Fibroblast of skin of scalp (primary cell): ENCODE measurements around the gene ZFYVE28.
"Not testable (repeated sequence)": the region's sequence is repeated elsewhere in the genome, so short reads cannot be mapped to it uniquely, and the experiment has no call there.

Experiments
- DNase-seq: peaks from one replicate; pipeline ENCODE4 v3.0.0-alpha.2; 2013

ZFYVE28 gene

DNA sequence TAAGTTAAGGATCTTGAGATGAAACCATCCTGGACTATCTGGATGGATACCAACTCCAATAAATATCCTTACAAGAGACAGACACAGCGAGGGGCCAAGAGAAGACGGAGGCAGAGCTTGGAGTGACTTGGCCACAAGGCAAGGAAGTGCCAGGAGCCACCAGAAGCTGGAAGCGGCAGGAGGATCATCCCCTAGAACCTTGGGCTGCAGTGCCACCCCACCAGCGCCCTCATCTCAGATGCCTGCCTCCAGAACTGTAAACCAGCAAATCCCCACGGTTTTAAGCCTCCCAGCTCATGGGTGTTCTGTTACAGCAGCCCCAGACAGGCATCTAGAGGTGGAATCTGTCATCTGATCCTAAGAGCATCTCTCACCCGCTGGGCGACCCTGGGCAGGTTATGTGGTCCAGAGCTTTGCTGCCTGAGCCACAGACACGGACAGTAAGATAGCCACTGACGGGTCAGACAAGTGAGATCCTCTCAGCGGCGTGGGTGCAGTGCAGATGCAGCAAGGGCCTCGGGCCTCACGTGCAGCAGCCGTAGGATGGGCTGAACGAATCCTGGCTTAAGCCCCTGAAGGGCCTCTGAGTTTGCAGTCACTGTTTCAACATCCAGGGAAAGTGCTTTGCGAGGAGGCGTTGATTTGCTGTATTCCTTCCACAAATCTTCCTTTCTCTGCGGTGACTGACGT lies 131.4 kb downstream of the ZFYVE28 start:
- no peak for DNase-seq

DNA sequence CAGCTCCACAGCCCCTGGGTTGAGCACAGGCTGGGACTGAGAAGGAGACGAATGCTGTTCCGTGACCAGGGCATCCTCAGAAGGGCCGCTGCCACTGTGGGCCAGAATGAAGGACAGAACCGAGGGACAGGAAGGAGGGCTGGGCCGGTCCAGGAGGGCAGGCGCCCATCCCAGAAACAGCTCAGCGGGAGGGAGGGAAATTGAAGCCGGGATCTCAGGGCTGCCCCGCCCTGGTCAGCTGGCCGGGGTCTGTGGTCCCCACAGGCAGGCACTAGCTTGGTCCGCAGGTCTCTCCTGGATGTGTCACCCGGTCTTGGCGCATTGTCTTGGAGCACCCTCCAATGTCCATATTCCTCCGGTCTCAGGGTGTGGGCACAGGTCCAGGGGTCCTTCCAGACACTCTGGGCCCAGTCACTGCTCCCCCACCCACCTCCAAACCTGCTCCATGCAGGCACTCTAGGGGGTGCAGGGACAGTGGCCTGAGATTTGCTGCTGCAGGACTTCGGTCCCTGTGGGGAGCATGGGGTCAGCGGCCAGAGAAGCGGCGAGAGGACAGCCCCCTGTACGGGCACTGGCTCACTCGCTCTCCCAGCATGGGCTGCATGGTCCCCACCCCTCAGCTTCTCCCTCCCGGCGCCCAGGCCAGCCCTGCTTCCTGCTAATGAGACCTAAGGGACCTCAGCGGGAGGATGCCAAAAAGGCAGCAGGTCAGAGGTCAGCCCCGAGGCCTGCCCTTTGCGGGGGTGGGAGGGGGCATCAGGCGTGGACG lies 132.6 kb downstream of the ZFYVE28 start:
- no peak for DNase-seq

DNA sequence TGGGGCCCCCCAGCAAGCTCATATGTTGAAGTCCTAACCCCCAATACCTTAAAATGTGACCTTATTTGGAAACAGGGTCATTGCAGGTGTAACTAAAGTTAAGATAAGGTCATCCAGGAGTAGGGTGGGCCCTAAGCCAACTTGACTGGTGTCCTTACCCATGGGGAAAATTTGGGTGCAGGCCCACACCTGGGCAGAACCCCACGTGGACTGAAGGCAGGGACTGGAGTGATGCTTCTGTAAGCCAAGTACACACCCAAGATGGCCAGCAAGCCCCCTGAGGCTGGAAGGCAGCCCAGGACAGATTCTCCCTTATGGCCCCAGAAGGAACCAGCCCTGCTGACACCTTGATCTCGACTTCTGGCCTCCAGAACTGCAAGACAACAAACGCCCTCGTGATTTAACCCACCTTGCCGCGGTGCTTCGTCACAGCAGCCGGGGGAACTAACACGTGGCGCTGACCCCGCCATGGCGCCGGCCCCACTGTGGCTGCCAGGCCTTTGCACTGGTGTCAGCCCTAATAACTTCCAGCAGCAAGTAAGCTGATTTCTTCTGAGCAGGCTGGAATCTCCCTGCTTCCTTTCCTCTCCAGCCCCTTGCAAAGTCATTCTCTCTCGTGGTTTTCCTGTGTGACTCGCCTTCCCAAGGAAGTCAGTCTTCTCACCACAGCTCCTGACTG lies 133.4 kb downstream of the ZFYVE28 start:
- DNase-seq, result peak; percentile 66

DNA sequence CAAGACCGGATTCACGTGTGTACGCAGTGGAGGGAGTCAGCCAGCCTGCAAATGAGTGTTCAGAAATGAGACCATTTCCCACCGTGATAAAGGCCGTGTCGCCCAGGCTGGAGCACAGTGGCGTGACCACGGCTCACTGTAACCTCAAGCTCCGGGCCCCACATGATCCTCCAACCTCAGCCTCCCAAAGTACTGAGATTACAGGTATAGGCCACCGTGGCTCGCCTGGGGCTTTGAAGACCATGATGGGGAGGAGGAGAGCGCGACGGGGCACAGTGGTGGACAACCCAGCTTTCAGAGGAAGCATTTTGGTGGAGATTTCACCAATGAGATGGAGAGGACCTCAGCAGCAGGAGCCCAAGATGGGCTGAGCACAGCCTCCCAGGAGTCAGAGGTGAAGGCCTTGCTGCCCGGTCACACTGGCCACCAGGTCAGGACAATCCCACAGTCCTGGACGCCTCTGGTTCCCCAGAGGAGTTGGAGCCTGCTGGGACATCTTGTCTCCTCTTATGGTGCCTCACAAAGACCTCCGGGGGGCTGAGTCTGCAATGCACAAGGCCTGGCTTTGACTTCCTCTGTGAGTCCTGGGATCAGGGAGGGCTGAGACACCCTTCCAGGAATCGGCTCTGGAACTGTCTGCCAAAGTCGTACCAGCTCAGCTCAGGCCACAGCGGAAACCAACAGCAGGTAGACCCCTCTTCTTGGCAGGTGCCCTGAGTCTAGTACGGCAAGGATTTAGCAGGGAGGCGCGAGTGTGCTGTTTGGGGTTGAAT lies 134.1 kb downstream of the ZFYVE28 start:
- no peak for DNase-seq

DNA sequence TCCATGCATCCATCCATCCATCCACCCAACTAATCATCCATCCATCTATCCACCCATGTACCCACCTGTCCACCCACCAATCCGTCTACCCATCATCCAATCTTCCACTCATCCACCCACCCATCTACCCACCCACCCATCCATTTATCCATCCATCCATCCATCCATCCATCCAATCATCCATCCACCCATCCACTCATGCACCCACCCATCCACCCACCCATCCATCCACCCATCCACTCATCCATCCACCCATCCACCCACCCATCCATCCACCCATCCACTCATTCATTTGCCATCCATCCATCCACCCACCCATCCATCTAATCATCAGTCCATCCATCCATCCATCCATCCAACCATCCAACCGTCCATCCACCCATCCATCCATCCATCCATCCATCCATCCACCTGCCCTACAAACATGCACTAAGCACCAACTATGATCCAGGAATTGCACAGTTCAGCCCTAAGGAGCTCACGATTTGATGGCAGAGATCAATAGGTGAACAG lies 135.2 kb downstream of the ZFYVE28 start:
- DNase-seq, result no peak

DNA sequence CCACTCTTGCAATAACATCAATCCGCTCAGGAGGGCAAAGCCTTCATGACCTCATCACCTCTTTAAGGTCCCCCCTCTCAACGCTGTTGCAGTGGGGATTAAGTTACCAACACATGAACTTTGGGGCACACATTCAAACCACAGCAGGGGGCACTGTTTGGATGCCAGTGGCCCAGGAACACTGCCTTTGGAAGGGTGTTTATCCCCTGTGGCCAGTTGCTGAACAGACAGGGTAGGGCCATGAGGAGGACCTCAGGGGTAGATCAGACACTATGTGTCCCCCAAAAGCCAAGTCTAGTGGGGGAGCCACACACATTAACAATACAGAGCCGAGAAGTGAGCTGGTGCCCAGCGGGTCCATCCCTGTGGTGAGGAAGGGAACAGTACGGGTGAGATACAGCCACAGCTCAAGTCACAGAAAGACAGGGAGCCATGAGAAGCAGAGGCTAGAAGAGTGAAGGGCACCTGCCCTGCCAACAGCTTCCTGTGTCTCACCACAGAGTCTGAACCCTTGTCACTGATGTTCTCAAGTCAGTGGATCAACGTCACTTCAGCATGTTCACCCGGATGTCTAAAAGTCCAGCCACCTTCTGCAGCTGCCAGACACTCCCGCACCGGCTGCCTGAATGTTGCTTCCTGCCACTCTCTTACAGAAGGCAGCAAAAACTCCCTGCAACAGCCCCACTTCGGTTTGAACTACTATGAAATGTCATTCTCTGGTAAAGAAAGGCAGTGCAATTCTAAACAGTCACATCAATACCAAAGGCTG lies 136.7 kb downstream of the ZFYVE28 start:
- no peak for DNase-seq

- DNase-seq, result no peak
Observed at GRCh38 chr4:2280531-2281300, 137.7 kb downstream of the ZFYVE28 start.

DNA sequence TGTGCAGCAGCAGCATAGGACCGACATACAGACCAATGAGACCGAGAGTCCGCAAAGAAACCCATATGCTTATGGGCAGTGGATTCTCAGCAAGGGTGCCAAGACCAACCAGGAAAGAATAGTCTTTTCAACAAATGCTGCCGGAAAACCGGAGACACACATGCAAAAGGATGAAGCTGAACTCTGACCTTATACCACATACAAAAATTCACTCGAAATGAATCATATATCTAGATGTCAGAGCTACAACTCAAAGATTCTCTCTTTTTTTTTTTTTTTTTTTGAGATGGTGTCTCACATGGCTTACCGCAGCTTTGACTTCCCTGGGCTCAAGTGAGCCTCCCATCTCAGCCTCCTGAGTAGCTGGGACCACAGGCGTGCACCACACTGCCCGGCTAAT lies 140.5 kb downstream of the ZFYVE28 start:
- DNase-seq, result no peak

DNA sequence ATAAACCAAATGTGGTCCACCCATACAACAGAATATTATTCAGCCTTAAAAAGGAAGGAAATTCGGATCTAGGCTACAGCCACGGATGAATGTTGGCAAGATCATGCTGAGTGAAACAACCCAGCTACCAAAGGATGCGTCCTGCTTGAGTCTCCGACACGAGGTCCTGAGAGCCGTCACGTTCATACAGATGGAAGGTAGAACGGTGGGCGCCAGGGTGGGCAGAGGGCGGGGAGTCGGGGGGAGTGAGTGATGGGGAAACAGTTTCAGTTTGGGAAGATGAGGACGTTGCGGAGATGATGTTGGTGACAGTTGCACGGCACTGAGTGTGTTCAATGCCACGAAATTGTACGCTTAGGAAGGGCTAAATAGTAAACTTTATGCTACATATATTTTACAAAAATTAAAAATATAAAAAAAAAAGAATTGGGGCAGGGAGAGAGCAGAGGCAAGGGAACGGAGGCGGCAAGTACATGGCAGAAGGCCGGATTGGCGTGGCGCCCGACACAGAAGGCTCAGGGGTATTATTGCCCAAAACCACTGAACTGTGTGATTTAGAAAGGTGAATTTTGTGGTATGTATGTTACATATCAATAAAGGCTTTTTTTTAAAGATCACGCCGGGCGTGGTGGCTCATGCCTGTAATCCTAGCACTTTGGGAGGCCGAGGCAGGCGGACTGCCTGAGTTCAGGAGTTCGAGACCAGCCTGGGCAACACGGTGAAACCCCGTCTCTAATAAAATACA lies 141.7 kb downstream of the ZFYVE28 start:
- DNase-seq, result no peak

DNA sequence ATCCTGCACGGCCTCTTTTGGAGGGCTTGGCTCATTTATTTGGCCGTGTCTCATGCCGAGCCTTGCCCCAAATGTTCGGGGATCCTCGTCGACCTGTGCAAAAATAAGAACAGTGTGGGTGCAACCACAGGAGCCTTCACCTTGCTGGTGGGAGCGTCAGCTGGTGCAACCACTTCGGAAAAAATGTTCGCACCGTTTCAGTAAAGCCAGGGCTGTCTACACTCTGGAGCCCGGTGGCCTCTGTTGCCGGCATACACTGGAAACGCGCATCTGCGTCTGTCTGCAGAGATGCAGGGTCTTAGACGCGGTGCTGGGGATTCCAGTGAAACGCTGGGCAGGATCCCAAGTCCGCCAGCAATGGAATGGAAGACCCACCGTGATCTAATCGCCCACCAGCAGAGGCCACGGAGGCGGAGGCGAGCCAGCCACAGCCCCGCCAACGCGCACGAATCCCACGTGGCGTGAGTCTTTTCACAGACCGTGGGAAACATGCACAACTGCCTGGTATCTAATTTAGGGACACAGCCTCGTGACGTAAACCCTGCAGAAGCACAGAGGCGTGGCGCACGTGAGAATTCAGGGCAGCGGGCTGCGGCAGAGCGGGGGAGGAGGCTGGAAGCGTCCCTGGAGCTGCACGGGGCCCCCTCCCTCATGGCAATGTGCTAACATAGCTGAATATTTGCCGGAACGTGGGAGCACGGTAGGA lies 142.7 kb downstream of the ZFYVE28 start:
- no peak for DNase-seq

DNA sequence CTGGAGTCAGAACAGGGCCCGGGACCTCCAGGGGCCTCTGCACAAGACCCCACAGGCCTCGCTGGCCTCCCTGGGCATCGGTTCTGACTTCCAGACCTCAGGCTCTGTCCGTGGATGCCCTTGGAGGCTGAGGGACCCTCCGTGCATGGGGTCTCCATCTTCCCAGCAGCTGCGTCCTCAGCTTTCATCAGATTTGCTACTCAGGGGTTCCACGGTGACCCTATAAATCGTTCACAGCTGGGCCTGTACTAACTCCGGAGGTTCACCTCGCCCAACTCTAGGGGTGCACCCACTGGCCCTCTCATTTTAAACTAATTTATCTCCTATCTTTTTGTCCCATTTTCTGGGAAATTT lies 143.4 kb downstream of the ZFYVE28 start:
- not testable (repeated sequence) for DNase-seq

- no peak for DNase-seq
Observed at GRCh38 chr4:2274320-2275043, 144.0 kb downstream of the ZFYVE28 start.

DNA sequence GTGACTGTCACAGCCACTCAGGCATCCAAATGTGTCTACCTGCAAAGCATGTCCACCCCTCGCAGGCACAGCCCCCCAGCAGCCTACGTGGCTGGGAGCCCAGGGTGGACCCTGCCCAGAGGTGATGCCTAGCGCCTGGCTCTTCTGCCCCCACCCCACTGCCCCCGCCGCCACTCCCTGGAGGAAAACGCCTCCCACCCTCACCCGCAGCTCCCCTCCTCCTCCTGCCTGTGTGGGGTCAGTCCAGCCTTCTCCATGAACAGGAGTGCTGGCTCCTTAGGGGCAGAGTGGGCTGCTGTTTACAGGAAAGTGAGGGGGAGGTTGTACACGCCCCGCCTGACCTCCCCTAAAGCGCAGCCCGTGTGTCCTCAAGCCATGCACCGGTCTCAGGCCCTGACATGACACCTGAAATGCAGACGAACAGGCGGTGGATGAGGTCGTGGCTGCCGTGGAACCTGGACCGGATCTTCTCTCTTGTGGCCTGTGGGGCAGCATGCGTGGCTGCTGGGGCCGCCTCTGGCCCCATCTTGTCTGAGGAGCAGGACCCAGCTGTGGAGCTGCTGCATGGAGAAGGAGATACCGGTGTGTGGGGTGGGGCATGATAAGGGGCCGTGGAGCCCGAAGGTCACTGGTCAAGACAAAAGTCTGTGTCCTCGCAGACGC lies 144.7 kb downstream of the ZFYVE28 start:
- DNase-seq, result no peak

- DNase-seq, result no peak
Observed at GRCh38 chr4:2273221-2273620, 145.2 kb downstream of the ZFYVE28 start.

- no peak for DNase-seq
Observed at GRCh38 chr4:2272828-2273120, 145.7 kb downstream of the ZFYVE28 start.

GRCh38 chr4:2272026-2272827 lies 146.2 kb downstream of the ZFYVE28 start:
- DNase-seq, result no peak

DNA sequence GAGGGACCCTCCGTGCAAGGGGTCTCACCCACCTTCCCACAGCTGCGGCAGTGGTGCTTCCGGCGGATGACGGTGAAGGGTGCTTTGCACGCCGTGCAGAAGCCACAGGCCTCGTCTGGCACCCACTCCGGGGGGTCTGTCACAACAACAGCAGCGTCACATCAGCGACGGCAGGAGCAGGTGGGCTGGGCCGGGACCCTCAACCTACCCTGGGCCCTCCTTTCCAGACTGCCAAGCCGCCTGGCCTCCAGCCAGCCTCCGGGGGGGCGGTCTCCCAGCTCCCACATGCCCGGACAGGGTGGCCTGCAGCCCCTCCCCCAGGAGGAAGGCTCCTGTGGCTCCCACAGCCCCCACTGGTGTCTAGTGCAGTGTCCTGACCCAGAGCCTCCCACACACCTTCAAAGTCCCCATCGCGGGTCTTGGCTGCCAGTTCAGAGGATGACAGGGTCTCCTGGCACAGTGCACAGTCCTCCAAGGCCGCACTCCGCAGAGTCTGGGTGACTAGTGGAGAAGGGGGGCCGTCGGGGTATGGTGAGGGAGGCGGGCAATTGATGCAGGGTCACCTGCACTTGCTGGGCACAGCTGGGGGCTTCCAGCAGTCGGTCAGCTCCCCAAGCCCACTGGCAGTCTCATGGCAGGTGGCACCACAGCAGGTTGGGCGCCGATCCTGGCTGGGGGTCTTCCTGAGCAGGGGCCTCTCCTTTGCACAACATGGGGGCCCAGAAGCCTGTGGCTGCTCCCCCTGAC lies 147.0 kb downstream of the ZFYVE28 start:
- DNase-seq, result no peak
